OCI-LY1 (cell line): Measurements from ENCODE around the gene FGF2.
"Not testable (repeated sequence)": the region's sequence is repeated elsewhere in the genome, so short reads cannot be mapped to it uniquely, and the experiment has no call there.

Source experiments
- H2AFZ ChIP-seq: fragments of 200-600 bp; sonication (generic), shearing (Covaris generic); 2 replicates; pipeline ENCODE4 v1.6.0; 2014; ENCODE audit warnings: antibody characterized with exemption, mild to moderate bottlenecking, low read length
- H3F3A ChIP-seq: fragments of 200-600 bp; sonication (generic), shearing (Covaris generic); 2 replicates; pipeline ENCODE4 v1.6.0; 2014; ENCODE audit warnings: mild to moderate bottlenecking, antibody characterized with exemption, low read length, moderate library complexity; ENCODE audit not compliant: insufficient read depth
- H3K27ac ChIP-seq: fragments of 200-600 bp; sonication (generic); 2 replicates; pipeline ENCODE4 v1.5.1; 2014; ENCODE audit warnings: low read length, mixed run types, mild to moderate bottlenecking, low read depth; ENCODE audit not compliant: poor library complexity, severe bottlenecking
- H3K27me3 ChIP-seq: fragments of 200-600 bp; sonication (generic); 2 replicates; pipeline ENCODE4 v1.6.0; 2014; ENCODE audit warnings: antibody characterized with exemption, mild to moderate bottlenecking, low read length, moderate library complexity; ENCODE audit not compliant: insufficient read depth
- H3K36me3 ChIP-seq: fragments of 200-600 bp; sonication (generic); 2 replicates; pipeline ENCODE4 v1.6.1; 2014; ENCODE audit warnings: mild to moderate bottlenecking, antibody characterized with exemption, low read length, moderate library complexity, mixed read lengths; ENCODE audit not compliant: insufficient read depth
- H3K4me1 ChIP-seq: fragments of 200-600 bp; sonication (generic); 2 replicates; pipeline ENCODE4 v1.5.1; 2014; ENCODE audit warnings: mild to moderate bottlenecking, low read length, moderate library complexity; ENCODE audit not compliant: insufficient read depth, severe bottlenecking
- H3K4me2 ChIP-seq: fragments of 200-600 bp; sonication (generic), shearing (Covaris generic); 2 replicates; pipeline ENCODE4 v1.6.1; 2014; ENCODE audit warnings: low read length
- H3K4me3 ChIP-seq: fragments of 200-600 bp; sonication (generic); 2 replicates; pipeline ENCODE4 v1.5.1; 2014; ENCODE audit warnings: low read length, low read depth, mild to moderate bottlenecking, mixed read lengths; ENCODE audit not compliant: poor library complexity, severe bottlenecking
- H3K79me2 ChIP-seq: fragments of 200-600 bp; shearing (Covaris generic); 2 replicates; pipeline ENCODE4 v1.6.1; 2016; ENCODE audit warnings: mixed run types, low read length, mixed read lengths; ENCODE audit not compliant: insufficient read depth
- H3K9ac ChIP-seq: fragments of 200-600 bp; sonication (generic), shearing (Covaris generic); 2 replicates; pipeline ENCODE4 v1.6.1; 2014; ENCODE audit warnings: mild to moderate bottlenecking, low read length, mixed read lengths
- H3K9me2 ChIP-seq: fragments of 200-600 bp; sonication (generic), shearing (Covaris generic); 2 replicates; pipeline ENCODE4 v1.6.1; 2014; ENCODE audit warnings: low read depth, mild to moderate bottlenecking, low read length, mixed read lengths
- H3K9me3 ChIP-seq: fragments of 200-600 bp; shearing (Covaris generic); 2 replicates; pipeline ENCODE4 v1.6.1; 2014; ENCODE audit warnings: low read length, mixed read lengths
- H4K20me1 ChIP-seq: fragments of 200-600 bp; sonication (generic), shearing (Covaris generic); 2 replicates; pipeline ENCODE4 v1.6.0; 2016; ENCODE audit warnings: mild to moderate bottlenecking, low read length; ENCODE audit not compliant: insufficient read depth
- EZH2 ChIP-seq: fragments of 200-600 bp; sonication (generic), shearing (Covaris generic); IDR thresholded peaks from 2 replicates; pipeline ENCODE4 v1.8.0; 2017; ENCODE audit warnings: borderline replicate concordance, mixed run types, mild to moderate bottlenecking, antibody characterized with exemption, low read length, moderate library complexity, mixed read lengths
- TF ChIP-seq, protein P1 (sequence below): fragments of 200-600 bp; sonication (generic), shearing (Covaris generic); IDR thresholded peaks from 2 replicates; pipeline ENCODE4 v1.5.1; 2017; ENCODE audit warnings: mild to moderate bottlenecking, antibody characterized with exemption, low read length, moderate library complexity, mixed read lengths

FGF2 gene

DNA sequence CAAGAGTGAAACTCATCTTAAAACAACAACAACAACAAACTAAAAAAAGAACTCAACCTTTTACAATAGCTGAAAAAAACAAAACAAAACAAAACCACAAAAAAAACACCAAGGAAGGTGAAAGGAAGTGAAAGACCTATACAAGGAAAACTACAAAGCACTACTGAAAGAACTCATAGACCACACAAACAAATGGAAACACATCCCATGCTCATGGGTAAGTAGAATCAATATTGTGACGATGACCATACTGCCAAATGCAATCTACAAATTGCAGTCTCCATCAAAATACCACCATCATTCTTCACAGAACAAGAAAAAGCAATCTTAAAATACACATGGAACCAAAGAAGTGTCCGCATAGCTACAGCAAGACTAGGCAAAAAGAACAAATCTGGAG lies 41.5 kb upstream of the FGF2 start:
- H3K79me2 ChIP-seq: no peaks in the 10 kb centered on the region
- no peaks in the 10 kb centered on the region for H3K36me3 ChIP-seq
- no peaks in the 10 kb centered on the region for H3K9me3 ChIP-seq
- H3K27ac ChIP-seq: no peak overlapping the region
- H3F3A ChIP-seq: no peaks in the 10 kb centered on the region
- H3K4me1 ChIP-seq: no peaks in the 10 kb centered on the region
- H3K9ac ChIP-seq: no peak overlapping the region
- no peak overlapping the region for H3K4me3 ChIP-seq
- no peak overlapping the region for H2AFZ ChIP-seq
- no peaks in the 10 kb centered on the region for H3K27me3 ChIP-seq
- H4K20me1 ChIP-seq: no peaks in the 10 kb centered on the region
- no peak overlapping the region for H3K4me2 ChIP-seq
- no peaks in the 10 kb centered on the region for H3K9me2 ChIP-seq
- no peak for TF ChIP-seq EZH2
- TF ChIP-seq, protein P1, sequence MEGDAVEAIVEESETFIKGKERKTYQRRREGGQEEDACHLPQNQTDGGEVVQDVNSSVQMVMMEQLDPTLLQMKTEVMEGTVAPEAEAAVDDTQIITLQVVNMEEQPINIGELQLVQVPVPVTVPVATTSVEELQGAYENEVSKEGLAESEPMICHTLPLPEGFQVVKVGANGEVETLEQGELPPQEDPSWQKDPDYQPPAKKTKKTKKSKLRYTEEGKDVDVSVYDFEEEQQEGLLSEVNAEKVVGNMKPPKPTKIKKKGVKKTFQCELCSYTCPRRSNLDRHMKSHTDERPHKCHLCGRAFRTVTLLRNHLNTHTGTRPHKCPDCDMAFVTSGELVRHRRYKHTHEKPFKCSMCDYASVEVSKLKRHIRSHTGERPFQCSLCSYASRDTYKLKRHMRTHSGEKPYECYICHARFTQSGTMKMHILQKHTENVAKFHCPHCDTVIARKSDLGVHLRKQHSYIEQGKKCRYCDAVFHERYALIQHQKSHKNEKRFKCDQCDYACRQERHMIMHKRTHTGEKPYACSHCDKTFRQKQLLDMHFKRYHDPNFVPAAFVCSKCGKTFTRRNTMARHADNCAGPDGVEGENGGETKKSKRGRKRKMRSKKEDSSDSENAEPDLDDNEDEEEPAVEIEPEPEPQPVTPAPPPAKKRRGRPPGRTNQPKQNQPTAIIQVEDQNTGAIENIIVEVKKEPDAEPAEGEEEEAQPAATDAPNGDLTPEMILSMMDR: no peak

DNA sequence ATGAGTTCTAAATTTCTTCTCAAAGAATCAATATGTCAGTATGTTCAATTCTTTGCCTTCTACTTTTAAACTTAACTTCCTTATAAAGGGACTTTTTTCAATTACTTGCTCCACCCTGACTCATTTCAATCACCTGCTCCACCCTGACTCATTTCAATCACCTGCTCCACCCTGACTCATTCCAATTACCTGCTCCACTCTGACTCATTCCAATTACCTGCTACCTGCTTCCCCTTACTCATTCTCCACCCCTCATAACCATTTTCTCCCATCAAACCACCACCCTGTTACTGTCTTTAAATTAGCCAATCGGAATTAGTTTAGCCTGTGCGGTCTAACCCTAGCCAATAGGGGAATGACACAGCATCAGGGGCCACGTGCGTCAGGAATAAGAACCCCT lies 40.3 kb upstream of the FGF2 start:
- H3K4me2 ChIP-seq, H3K9me3 ChIP-seq, H3K27me3 ChIP-seq, H3K4me1 ChIP-seq, H4K20me1 ChIP-seq, H3K79me2 ChIP-seq, H3K4me3 ChIP-seq, H3K9ac ChIP-seq, H2AFZ ChIP-seq, H3F3A ChIP-seq, H3K36me3 ChIP-seq, H3K9me2 ChIP-seq, H3K27ac ChIP-seq: not testable (repeated sequence)

DNA sequence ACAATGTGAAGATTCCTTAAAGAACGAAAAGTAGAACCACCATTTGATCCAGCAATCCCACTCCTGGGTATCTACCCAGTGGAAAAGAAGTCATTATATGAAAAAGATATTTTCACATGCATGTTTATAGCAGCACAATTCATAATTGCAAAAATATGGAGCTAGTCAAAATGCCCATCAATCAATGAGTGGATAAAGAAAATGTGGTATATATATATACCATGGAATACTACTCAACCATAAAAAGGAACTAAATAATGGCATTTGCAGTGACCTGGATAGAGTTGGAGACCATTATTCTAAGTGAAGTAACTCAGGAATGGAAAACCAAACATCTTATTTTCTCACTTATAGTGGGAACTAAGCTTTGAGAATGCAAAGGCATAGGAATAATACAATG lies 39.7 kb upstream of the FGF2 start:
- not testable (repeated sequence) for H3K4me1 ChIP-seq, H3K27ac ChIP-seq, H3K36me3 ChIP-seq, H3K4me2 ChIP-seq, H2AFZ ChIP-seq, H3K9me3 ChIP-seq, H3K9me2 ChIP-seq, H3K9ac ChIP-seq, H4K20me1 ChIP-seq, H3F3A ChIP-seq, H3K4me3 ChIP-seq, H3K27me3 ChIP-seq, H3K79me2 ChIP-seq

DNA sequence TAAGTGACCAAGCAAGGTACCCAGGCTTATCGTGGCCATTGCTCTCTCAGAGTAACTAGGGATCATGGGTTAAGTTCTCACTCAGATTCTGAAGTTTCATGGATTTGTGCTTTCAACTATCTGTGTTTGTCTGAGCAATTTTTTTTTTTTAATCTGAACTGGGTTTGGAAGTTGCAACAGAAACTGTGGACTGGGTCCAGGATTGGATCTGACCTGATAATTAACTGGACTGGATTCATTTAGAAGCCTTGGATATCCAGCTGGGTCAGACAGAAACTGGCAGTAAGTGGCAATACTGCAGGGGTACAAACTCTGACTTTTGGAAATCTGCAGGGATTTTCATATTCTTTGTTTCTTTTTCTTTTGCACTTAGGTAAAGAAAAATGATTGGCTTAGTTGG lies 38.7 kb upstream of the FGF2 start:
- no peaks in the 10 kb centered on the region for H3K9me2 ChIP-seq
- no peak for TF ChIP-seq EZH2
- TF ChIP-seq, protein P1: no peak
- H3K27ac ChIP-seq: no peak overlapping the region
- H3K79me2 ChIP-seq: no peaks in the 10 kb centered on the region
- no peaks in the 10 kb centered on the region for H4K20me1 ChIP-seq
- H3F3A ChIP-seq: no peaks in the 10 kb centered on the region
- H3K4me1 ChIP-seq: no peaks in the 10 kb centered on the region
- H3K9me3 ChIP-seq: no peaks in the 10 kb centered on the region
- no peak overlapping the region for H3K4me2 ChIP-seq
- H3K9ac ChIP-seq: no peak overlapping the region
- no peaks in the 10 kb centered on the region for H3K36me3 ChIP-seq
- no peaks in the 10 kb centered on the region for H3K27me3 ChIP-seq
- no peak overlapping the region for H3K4me3 ChIP-seq
- no peak overlapping the region for H2AFZ ChIP-seq
